Skeletal muscle tissue (tissue), 4 donors: ENCODE data around the gene CYP4F8. TPM values are rescaled to one million over a fixed set of nuclear protein-coding genes. Genes with fewer than 3 reads are reported as not detected.
"Not testable (repeated sequence)": the region's sequence is repeated elsewhere in the genome, so short reads cannot be mapped to it uniquely, and the experiment has no call there.

ENCODE experiments used
- H3K27ac ChIP-seq: one replicate; pipeline ENCODE4 v1.7.0; 2013; ENCODE audit warnings: mild to moderate bottlenecking, low read depth, low read length, inconsistent platforms
- H3K27me3 ChIP-seq, 3 donors: one replicate each; pipeline ENCODE4 v1.7.0; 2013; ENCODE audit warnings: low read length in 3 of 3; ENCODE audit not compliant: control insufficient read depth in 3 of 3, insufficient read depth in 3 of 3
- H3K36me3 ChIP-seq, 3 donors: one replicate each; pipeline ENCODE4 v1.7.0; 2013; ENCODE audit warnings: low read length in 3 of 3; ENCODE audit not compliant: control insufficient read depth in 3 of 3, insufficient read depth in 3 of 3
- H3K4me1 ChIP-seq, 3 donors: one replicate each; pipeline ENCODE4 v1.7.0; 2013; ENCODE audit warnings: low read length in 3 of 3, mild to moderate bottlenecking in 3 of 3; ENCODE audit not compliant: control insufficient read depth in 3 of 3, insufficient read depth in 3 of 3
- H3K4me3 ChIP-seq, 3 donors: one replicate each; pipeline ENCODE4 v1.7.0; 2013; ENCODE audit warnings: low read length in 3 of 3
- H3K9ac ChIP-seq, 3 donors: one replicate each; pipeline ENCODE4 v1.7.0; 2013; ENCODE audit warnings: low read length in 3 of 3, mild to moderate bottlenecking in 3 of 3, moderate library complexity in 2 of 3, low read depth in 1 of 3
- H3K9me3 ChIP-seq, 3 donors: one replicate each; pipeline ENCODE4 v1.7.0; 2013; ENCODE audit warnings: low read length in 3 of 3; ENCODE audit not compliant: control insufficient read depth in 3 of 3
- total RNA-seq: library from RNA; depleted of rRNA; stranded (reverse); fragments of >200 nt; gene quantifications from one replicate; pipeline ENCODE4 v1.2.3, GENCODE V29; 2014
- donor health status: Osteomylitis.

Gene CYP4F8
- total RNA-seq, 1 donor from 2014 or later, result not detected

GRCh38 chr19:15642807-15643206, 27.8 kb downstream of the CYP4F8 start:
- H3K27me3 ChIP-seq, result peaks cover 0 to 4% (median 2%) of the 10 kb centered on the region in 3 donors
- H3K36me3 ChIP-seq, result no peaks in the 10 kb centered on the region
- no peak overlapping the region for H3K27ac ChIP-seq
- H3K9me3 ChIP-seq, result peaks cover 0 to 8% (median 2%) of the 10 kb centered on the region in 3 donors
- H3K4me1 ChIP-seq, result no peaks in the 10 kb centered on the region
- H3K4me3 ChIP-seq, result no peak overlapping the region
- no peak overlapping the region for H3K9ac ChIP-seq

- H3K27ac ChIP-seq, result no peak overlapping the region
- no peaks in the 10 kb centered on the region for H3K36me3 ChIP-seq
- peaks cover 0 to 8% (median 2%) of the 10 kb centered on the region in 3 donors for H3K9me3 ChIP-seq
- H3K4me1 ChIP-seq, result no peaks in the 10 kb centered on the region
- no peak overlapping the region for H3K4me3 ChIP-seq
- no peak overlapping the region for H3K9ac ChIP-seq
- peaks cover 0 to 4% (median 2%) of the 10 kb centered on the region in 3 donors for H3K27me3 ChIP-seq
These were observed 28.4 kb downstream of the CYP4F8 start for GRCh38 chr19:15643387-15643786.

DNA sequence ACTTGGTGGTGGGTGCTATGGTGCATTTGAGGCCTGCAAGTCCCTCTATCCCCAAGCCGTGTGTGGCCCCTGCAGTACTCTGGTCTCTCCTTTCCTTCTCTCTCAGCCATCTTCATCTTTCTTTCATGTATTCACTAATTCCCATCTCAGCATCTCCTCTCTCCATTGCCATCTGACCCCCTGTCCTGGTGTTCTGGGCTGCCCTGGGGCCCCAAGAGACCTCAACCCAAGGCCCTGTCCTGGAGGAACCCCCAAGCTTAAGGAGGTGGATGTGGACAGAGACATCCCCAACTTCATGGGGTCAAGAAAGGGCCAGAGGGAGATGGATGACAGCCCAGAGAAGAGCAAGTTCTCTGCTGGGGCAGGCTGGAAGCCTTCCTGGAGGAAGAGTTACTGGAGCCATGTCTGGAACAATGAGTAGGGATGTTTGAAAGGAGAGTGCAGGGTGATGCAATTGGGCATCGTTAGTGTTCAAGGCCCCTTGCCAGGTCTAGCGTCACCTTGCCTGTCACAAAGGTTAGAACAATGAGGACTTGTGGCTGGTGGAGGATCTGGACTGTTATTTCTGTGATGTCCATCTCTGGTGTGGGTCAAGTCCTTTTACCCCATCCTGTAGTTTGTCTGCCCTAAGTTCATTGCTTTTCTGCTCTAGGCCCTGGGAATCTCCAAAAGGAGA, 29.2 kb downstream of the CYP4F8 start:
- Histone ChIP-seq H3K9me3 (peaks cover 0 to 8% (median 2%) of the 10 kb centered on the region in 3 donors), H3K4me1 (no peaks in the 10 kb centered on the region), H3K9ac (no peak overlapping the region), H3K4me3 (no peak overlapping the region), H3K27ac (no peak overlapping the region), H3K36me3 (no peaks in the 10 kb centered on the region), H3K27me3 (peaks cover 0 to 4% (median 2%) of the 10 kb centered on the region in 3 donors)

GRCh38 chr19:15644816-15645215, 29.8 kb downstream of the CYP4F8 start:
- H3K27ac ChIP-seq, result no peak overlapping the region
- H3K4me1 ChIP-seq, result no peaks in the 10 kb centered on the region
- H3K4me3 ChIP-seq, result no peak overlapping the region
- no peak overlapping the region for H3K9ac ChIP-seq
- H3K27me3 ChIP-seq, result peaks cover 0 to 4% (median 2%) of the 10 kb centered on the region in 3 donors
- no peaks in the 10 kb centered on the region for H3K36me3 ChIP-seq
- H3K9me3 ChIP-seq, result peaks cover 0 to 8% (median 2%) of the 10 kb centered on the region in 3 donors

DNA sequence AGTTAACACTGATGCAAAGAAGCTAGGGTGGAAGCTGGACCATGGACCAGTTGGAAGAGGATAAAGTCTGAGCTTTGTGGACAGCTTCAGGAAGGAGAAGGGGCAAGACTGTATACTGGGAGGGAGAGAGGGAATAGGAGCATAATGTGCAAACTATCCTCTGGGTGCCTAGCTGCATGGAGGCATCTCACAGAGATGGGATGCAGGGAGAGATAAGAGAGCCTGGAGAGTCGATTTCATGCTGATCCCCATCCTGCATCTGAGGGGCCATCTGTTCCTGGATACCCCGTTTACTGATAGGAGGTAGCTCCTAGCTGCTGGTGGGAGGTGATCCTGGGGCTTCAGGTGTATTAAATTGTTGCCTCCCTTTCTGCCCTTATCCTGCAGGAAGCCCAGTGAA, 34.5 kb downstream of the CYP4F8 start:
- Histone ChIP-seq H3K36me3 (no peaks in the 10 kb centered on the region), H3K9me3 (peaks cover 0 to 8% (median 2%) of the 10 kb centered on the region in 3 donors), H3K9ac (no peak overlapping the region), H3K4me3 (no peak overlapping the region), H3K27me3 (peaks cover 0 to 8% (median 2%) of the 10 kb centered on the region in 3 donors), H3K27ac (no peak overlapping the region), H3K4me1 (no peaks in the 10 kb centered on the region)

GRCh38 chr19:15650123-15650522, 35.1 kb downstream of the CYP4F8 start:
- H3K36me3 ChIP-seq, H3K9me3 ChIP-seq, H3K9ac ChIP-seq, H3K27me3 ChIP-seq, H3K4me3 ChIP-seq, H3K4me1 ChIP-seq, H3K27ac ChIP-seq: not testable (repeated sequence)

- H3K36me3 ChIP-seq, result no peaks in the 10 kb centered on the region
- no peaks in the 10 kb centered on the region for H3K4me1 ChIP-seq
- no peak overlapping the region for H3K4me3 ChIP-seq
- H3K27me3 ChIP-seq, result peaks cover 0 to 4% (median 0%) of the 10 kb centered on the region in 3 donors
- H3K27ac ChIP-seq, result no peak overlapping the region
- no peak overlapping the region for H3K9ac ChIP-seq
- H3K9me3 ChIP-seq, result peaks cover 0 to 5% (median 0%) of the 10 kb centered on the region in 3 donors
These were observed 36.8 kb downstream of the CYP4F8 start for GRCh38 chr19:15651791-15652190.

- Histone ChIP-seq H3K9me3 (peaks cover 0 to under 1% (median 0%) of the 10 kb centered on the region in 3 donors), H3K27me3 (peaks cover 0 to 4% (median 0%) of the 10 kb centered on the region in 3 donors), H3K4me3 (no peak overlapping the region), H3K36me3 (no peaks in the 10 kb centered on the region), H3K9ac (no peak overlapping the region), H3K4me1 (no peaks in the 10 kb centered on the region), H3K27ac (no peak overlapping the region)
These were observed 37.7 kb downstream of the CYP4F8 start for GRCh38 chr19:15652559-15653278.

DNA sequence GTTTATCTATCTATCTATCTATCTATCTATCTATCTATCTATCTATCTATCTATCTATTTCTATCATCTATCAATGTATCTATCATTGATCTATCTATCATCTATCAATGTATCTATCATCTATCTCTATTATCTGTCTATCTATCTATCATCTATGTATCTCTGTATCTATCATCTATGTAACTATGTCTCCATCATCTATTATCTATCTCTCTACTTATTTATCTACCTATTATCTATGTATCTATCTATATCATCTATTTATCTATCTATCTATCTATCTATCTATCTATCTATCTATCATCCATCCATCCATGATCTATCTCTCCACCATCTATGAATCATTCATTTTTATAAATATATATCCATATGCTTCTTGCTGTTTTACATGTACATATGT, 41.4 kb downstream of the CYP4F8 start:
- H3K36me3 ChIP-seq, result no peaks in the 10 kb centered on the region

GRCh38 chr19:15663247-15663646, 48.2 kb downstream of the CYP4F8 start:
- no peak overlapping the region for H3K4me3 ChIP-seq
- H3K27ac ChIP-seq, result no peak overlapping the region
- H3K27me3 ChIP-seq, result peaks cover 0 to 7% (median 5%) of the 10 kb centered on the region in 3 donors
- H3K36me3 ChIP-seq, result no peaks in the 10 kb centered on the region
- H3K4me1 ChIP-seq, result no peaks in the 10 kb centered on the region
- H3K9me3 ChIP-seq, result peaks cover 0 to 5% (median 0%) of the 10 kb centered on the region in 3 donors
- no peak overlapping the region for H3K9ac ChIP-seq

More for the DNA sequence above, 41.4 kb downstream of the CYP4F8 start:
- H3K9ac ChIP-seq, result no peak overlapping the region
- no peak overlapping the region for H3K27ac ChIP-seq
- H3K4me1 ChIP-seq, result no peaks in the 10 kb centered on the region
- H3K9me3 ChIP-seq, result no peaks in the 10 kb centered on the region
- H3K4me3 ChIP-seq, result no peak overlapping the region
- H3K27me3 ChIP-seq, result peaks cover 0 to 7% (median 0%) of the 10 kb centered on the region in 3 donors
